Astrocyte (in vitro differentiated cells and primary cell): ENCODE data around the gene RUFY3. TPM values are rescaled to one million over a fixed set of nuclear protein-coding genes. Genes with fewer than 3 reads are reported as not detected.
"Not testable (repeated sequence)": the region's sequence is repeated elsewhere in the genome, so short reads cannot be mapped to it uniquely, and the experiment has no call there.

Experiments used
- DNase-seq: peaks from one replicate; pipeline ENCODE4 v3.0.0-alpha.2; 2010; ENCODE audit warnings: low read depth
- FAIRE-seq: peaks from 2 replicates; lab custom pipeline; 2011; peaks lifted over from hg19 to GRCh38; lab: Jason Lieb, UNC
- H2AFZ ChIP-seq: 2 replicates; pipeline ENCODE4 v1.6.0; 2012; ENCODE audit warnings: low read depth, low read length, inconsistent platforms
- H3K27ac ChIP-seq: 2 replicates; pipeline ENCODE4 v1.5.1; 2011; ENCODE audit warnings: low read depth, low read length, inconsistent platforms
- H3K27me3 ChIP-seq: 2 replicates; pipeline ENCODE4 v1.6.0; 2011; ENCODE audit warnings: low read length, inconsistent platforms; ENCODE audit not compliant: insufficient read depth
- H3K36me3 ChIP-seq: 2 replicates; pipeline ENCODE4 v1.5.1; 2011; ENCODE audit warnings: low read length, inconsistent platforms; ENCODE audit not compliant: insufficient read depth
- H3K4me1 ChIP-seq: 2 replicates; pipeline ENCODE4 v1.5.1; 2011; ENCODE audit warnings: low read length, inconsistent platforms; ENCODE audit not compliant: insufficient read depth
- H3K4me2 ChIP-seq: 2 replicates; pipeline ENCODE4 v1.6.0; 2012; ENCODE audit warnings: low read length, inconsistent platforms
- H3K4me3 ChIP-seq: 2 replicates; pipeline ENCODE4 v1.5.1; 2011; ENCODE audit warnings: low read depth, mild to moderate bottlenecking, low read length, inconsistent platforms; ENCODE audit not compliant: insufficient read depth
- H3K79me2 ChIP-seq: 2 replicates; pipeline ENCODE4 v1.6.0; 2012; ENCODE audit warnings: mild to moderate bottlenecking, low read length, inconsistent platforms; ENCODE audit not compliant: insufficient read depth
- H3K9ac ChIP-seq: 2 replicates; pipeline ENCODE4 v1.6.0; 2012; ENCODE audit warnings: mild to moderate bottlenecking, low read length, inconsistent platforms
- H3K9me3 ChIP-seq: 2 replicates; pipeline ENCODE4 v1.5.1; 2012; ENCODE audit warnings: low read depth, mild to moderate bottlenecking, low read length, inconsistent platforms; ENCODE audit not compliant: insufficient read depth
- H4K20me1 ChIP-seq: 2 replicates; pipeline ENCODE4 v1.6.0; 2012; ENCODE audit warnings: low read length, inconsistent platforms; ENCODE audit not compliant: insufficient read depth
- H3K27ac Mint-ChIP-seq: one replicate; pipeline ENCODE4 v1.8.0; 2021; ENCODE audit warnings: mild to moderate bottlenecking, mixed read lengths; ENCODE audit not compliant: unreplicated experiment
- H3K27me3 Mint-ChIP-seq: one replicate; pipeline ENCODE4 v1.8.0; 2021; ENCODE audit warnings: low read depth, mixed read lengths; ENCODE audit not compliant: unreplicated experiment
- H3K36me3 Mint-ChIP-seq: one replicate; pipeline ENCODE4 v1.8.0; 2021; ENCODE audit warnings: low read depth, mixed read lengths; ENCODE audit not compliant: unreplicated experiment
- H3K4me1 Mint-ChIP-seq: one replicate; pipeline ENCODE4 v1.8.0; 2021; ENCODE audit warnings: low read depth, mixed read lengths; ENCODE audit not compliant: unreplicated experiment
- H3K4me3 Mint-ChIP-seq: one replicate; pipeline ENCODE4 v1.8.0; 2021; ENCODE audit warnings: mild to moderate bottlenecking, moderate library complexity, mixed read lengths; ENCODE audit not compliant: unreplicated experiment
- H3K9me3 Mint-ChIP-seq: one replicate; pipeline ENCODE4 v1.8.0; 2021; ENCODE audit warnings: mild to moderate bottlenecking, mixed read lengths; ENCODE audit not compliant: unreplicated experiment
- EZH2 ChIP-seq: IDR thresholded peaks from 2 replicates; pipeline ENCODE4 v1.6.1; 2012; ENCODE audit warnings: mild to moderate bottlenecking, low read length, inconsistent platforms; ENCODE audit not compliant: insufficient read depth
- total RNA-seq: library from RNA; stranded (reverse); gene quantifications from 2 replicates; pipeline ENCODE4 v1.2.1, GENCODE V29; 2021
- TF ChIP-seq, protein P1 (sequence below): IDR thresholded peaks from 2 replicates; pipeline ENCODE4 v1.5.1; 2011; ENCODE audit warnings: low read depth, mild to moderate bottlenecking, inconsistent platforms, low read length, moderate library complexity; ENCODE audit not compliant: insufficient read depth

The RUFY3 gene
- total RNA-seq, 1 donor from 2014 or later: 57.5 TPM

DNA sequence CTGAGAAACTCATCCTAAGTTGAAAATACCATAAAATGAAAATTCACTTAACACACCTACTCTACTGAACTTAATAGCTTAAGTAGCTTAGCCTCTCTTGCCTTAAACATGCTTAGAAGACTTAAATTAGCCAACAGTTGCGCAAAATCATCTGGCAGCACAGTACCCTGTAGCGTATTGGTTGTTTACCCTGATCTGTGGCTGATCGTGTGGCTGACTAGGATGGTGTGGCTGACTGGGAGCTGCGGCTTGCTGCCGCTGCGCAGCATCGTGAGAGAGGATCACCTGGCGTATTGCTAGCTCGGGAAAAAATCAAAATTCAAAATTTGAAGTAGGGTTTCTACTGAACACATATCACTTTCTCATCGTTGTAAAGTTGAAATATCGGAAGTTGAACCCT lies 6.3 kb downstream of the RUFY3 start:
- Mint-ChIP-seq H3K36me3 (no peaks in the 10 kb centered on the region), H3K4me1 (peaks cover 4% of the 10 kb centered on the region), H3K9me3 (no peaks in the 10 kb centered on the region), H3K4me3 (no peak overlapping the region), H3K27ac (no peak overlapping the region), H3K27me3 (no peaks in the 10 kb centered on the region)
- H4K20me1 ChIP-seq: peaks cover 31% of the 10 kb centered on the region
- no peak overlapping the region for H3K27ac ChIP-seq
- H3K9me3 ChIP-seq: no peaks in the 10 kb centered on the region
- TF ChIP-seq EZH2: no peak
- TF ChIP-seq, protein P1, sequence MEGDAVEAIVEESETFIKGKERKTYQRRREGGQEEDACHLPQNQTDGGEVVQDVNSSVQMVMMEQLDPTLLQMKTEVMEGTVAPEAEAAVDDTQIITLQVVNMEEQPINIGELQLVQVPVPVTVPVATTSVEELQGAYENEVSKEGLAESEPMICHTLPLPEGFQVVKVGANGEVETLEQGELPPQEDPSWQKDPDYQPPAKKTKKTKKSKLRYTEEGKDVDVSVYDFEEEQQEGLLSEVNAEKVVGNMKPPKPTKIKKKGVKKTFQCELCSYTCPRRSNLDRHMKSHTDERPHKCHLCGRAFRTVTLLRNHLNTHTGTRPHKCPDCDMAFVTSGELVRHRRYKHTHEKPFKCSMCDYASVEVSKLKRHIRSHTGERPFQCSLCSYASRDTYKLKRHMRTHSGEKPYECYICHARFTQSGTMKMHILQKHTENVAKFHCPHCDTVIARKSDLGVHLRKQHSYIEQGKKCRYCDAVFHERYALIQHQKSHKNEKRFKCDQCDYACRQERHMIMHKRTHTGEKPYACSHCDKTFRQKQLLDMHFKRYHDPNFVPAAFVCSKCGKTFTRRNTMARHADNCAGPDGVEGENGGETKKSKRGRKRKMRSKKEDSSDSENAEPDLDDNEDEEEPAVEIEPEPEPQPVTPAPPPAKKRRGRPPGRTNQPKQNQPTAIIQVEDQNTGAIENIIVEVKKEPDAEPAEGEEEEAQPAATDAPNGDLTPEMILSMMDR: no peak
- H2AFZ ChIP-seq: no peak overlapping the region
- no peaks in the 10 kb centered on the region for H3K27me3 ChIP-seq
- no peak overlapping the region for H3K9ac ChIP-seq
- H3K4me1 ChIP-seq: peaks cover 4% of the 10 kb centered on the region
- FAIRE-seq: no peak
- no peak overlapping the region for H3K4me3 ChIP-seq
- peaks cover 83% of the 10 kb centered on the region for H3K79me2 ChIP-seq
- no peak overlapping the region for H3K4me2 ChIP-seq
- no peaks in the 10 kb centered on the region for H3K36me3 ChIP-seq
- DNase-seq: no peak

DNA sequence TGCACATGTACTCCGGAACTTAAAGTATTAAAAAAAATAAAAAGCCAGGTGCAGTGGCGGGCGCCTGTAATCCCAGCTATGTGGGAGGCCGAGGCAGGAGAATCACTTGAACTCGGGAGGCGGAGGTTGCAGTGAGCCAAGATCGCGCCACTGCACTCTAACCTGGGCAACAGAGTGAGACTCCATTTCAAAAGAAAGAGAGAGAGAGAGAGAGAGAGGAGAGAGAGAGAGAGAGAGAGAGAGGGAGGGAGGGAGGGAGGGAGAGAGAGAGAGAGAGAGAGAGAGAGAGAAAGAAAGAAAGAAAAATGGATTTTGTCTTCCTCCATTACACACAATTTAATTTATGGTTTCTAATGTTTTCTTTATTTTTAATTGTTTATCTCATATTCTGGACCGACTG lies 11.1 kb downstream of the RUFY3 start:
- not testable (repeated sequence) for H3K9me3 Mint-ChIP-seq, H3K4me2 ChIP-seq, H3K36me3 Mint-ChIP-seq, H3K36me3 ChIP-seq, H3K9me3 ChIP-seq, H3K27me3 ChIP-seq, DNase-seq, H3K4me3 Mint-ChIP-seq, H3K4me3 ChIP-seq, FAIRE-seq, H3K27ac Mint-ChIP-seq, H3K9ac ChIP-seq, H3K27ac ChIP-seq, H2AFZ ChIP-seq, H3K27me3 Mint-ChIP-seq
- Histone ChIP-seq H3K79me2 (peaks cover 87% of the 10 kb centered on the region), H4K20me1 (peaks cover 59% of the 10 kb centered on the region), H3K4me1 (peaks cover 11% of the 10 kb centered on the region)
- peaks cover 11% of the 10 kb centered on the region for H3K4me1 Mint-ChIP-seq

DNA sequence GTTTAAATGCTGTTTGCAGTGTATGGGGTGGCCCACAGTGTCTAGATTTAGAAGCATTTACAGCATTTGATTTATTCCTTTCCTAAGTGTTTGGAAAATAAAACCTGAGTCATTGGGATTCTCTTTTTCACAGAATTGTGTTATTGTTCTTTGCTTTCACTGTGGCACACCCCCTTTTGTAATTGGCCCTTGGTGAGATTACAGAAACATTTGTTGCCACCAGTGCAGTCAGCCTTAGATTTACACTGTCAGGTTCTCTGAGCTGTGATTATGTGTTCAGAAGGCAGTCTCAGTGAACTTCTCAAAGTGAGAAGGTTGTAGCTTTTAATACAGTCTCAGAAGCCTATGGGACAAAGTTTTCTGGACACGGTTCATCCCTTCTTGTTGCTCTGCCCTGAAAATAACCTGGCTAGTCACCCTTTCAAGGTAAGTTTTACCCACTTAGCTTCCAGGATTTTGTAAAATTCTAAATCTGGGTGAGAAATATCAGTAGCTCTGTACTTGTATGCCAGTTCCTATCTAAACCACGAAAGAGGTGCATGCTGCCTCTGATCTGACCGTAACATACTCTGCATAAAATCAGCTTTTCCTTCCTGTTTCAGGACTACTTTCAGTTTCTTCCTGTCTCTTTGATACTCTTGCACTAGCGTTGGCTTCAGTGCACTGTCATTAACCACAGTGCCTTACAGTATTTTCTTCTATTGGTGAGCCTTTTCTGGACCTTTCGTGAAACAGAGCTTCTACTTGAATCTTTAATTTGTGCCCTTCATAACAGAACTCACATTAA lies 12.6 kb downstream of the RUFY3 start:
- peak; percentile 47 for DNase-seq
- Histone ChIP-seq H4K20me1 (peaks cover 57% of the 10 kb centered on the region), H3K4me3 (peak overlapping the region; percentile 50), H3K27me3 (no peaks in the 10 kb centered on the region), H3K27ac (peak overlapping the region; percentile 62), H3K4me1 (peaks cover 11% of the 10 kb centered on the region), H3K36me3 (no peaks in the 10 kb centered on the region), H2AFZ (no peak overlapping the region), H3K9ac (peak overlapping the region; percentile 79), H3K79me2 (peaks cover 84% of the 10 kb centered on the region), H3K4me2 (peak overlapping the region; percentile 93), H3K9me3 (no peaks in the 10 kb centered on the region)
- H3K36me3 Mint-ChIP-seq: peaks cover 2% of the 10 kb centered on the region
- peaks cover 11% of the 10 kb centered on the region for H3K4me1 Mint-ChIP-seq
- peak overlapping the region; percentile 21 for H3K4me3 Mint-ChIP-seq
- no peaks in the 10 kb centered on the region for H3K27me3 Mint-ChIP-seq
- H3K27ac Mint-ChIP-seq: peak overlapping the region; percentile 14
- TF ChIP-seq EZH2: no peak
- TF ChIP-seq, protein P1: no peak
- no peaks in the 10 kb centered on the region for H3K9me3 Mint-ChIP-seq
- peak; percentile 29 for FAIRE-seq
